ENCODE measurements around the gene CABCOCO1.

DNA sequence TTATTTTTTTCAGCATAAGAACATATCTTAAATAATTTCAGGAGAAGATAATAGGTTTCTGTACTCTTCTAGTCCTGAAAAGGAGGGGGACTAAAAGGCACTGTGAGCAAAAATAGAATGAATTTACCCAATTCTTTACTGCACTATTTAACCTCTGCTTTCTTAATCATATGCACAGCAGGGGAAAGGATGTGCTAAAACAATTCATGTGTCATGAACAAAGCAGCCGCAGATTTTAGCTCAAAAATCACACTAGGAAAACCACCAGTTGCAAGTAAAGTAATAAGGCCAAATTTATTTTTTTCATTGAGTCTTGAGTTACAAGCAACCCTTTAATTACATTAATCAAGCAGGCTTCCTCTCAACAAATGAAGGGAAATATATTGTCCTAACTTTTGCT is 80.1 kb downstream of the CABCOCO1 start:
- TF ChIP-seq, protein P1, sequence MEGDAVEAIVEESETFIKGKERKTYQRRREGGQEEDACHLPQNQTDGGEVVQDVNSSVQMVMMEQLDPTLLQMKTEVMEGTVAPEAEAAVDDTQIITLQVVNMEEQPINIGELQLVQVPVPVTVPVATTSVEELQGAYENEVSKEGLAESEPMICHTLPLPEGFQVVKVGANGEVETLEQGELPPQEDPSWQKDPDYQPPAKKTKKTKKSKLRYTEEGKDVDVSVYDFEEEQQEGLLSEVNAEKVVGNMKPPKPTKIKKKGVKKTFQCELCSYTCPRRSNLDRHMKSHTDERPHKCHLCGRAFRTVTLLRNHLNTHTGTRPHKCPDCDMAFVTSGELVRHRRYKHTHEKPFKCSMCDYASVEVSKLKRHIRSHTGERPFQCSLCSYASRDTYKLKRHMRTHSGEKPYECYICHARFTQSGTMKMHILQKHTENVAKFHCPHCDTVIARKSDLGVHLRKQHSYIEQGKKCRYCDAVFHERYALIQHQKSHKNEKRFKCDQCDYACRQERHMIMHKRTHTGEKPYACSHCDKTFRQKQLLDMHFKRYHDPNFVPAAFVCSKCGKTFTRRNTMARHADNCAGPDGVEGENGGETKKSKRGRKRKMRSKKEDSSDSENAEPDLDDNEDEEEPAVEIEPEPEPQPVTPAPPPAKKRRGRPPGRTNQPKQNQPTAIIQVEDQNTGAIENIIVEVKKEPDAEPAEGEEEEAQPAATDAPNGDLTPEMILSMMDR (IDR thresholded peaks at IDR 0.05): no peak
- TF ChIP-seq POLR2AphosphoS5 (IDR thresholded peaks at IDR 0.05) (no peak), POLR2A (IDR thresholded peaks at IDR 0.05) (no peak)
